GM21360 (cell line): ENCODE results near the gene SEMA4D.

Experiments
- ATAC-seq: cut with Tn5 transposase; IDR thresholded peaks from one replicate; pipeline ENCODE4 v1.9.1; 2021; ENCODE audit warnings: mild to moderate bottlenecking, moderate library complexity; ENCODE audit not compliant: unreplicated experiment

The SEMA4D gene

GRCh38 chr9:89446961-89447310 lies 51.0 kb downstream of the SEMA4D start:
- ATAC-seq = no peak

GRCh38 chr9:89446261-89446960 lies 51.5 kb downstream of the SEMA4D start:
- ATAC-seq = no peak

GRCh38 chr9:89445801-89446251 lies 52.1 kb downstream of the SEMA4D start:
- no peak for ATAC-seq

GRCh38 chr9:89444925-89445765 lies 52.8 kb downstream of the SEMA4D start:
- no peak for ATAC-seq

- ATAC-seq = no peak
Measured at GRCh38 chr9:89444274-89444673, 53.6 kb downstream of the SEMA4D start.

GRCh38 chr9:89442981-89443814 lies 54.7 kb downstream of the SEMA4D start:
- peak; percentile 46 for ATAC-seq

GRCh38 chr9:89442501-89442978 lies 55.4 kb downstream of the SEMA4D start:
- ATAC-seq = peak; percentile 38

GRCh38 chr9:89441986-89442385 lies 55.9 kb downstream of the SEMA4D start:
- ATAC-seq = no peak

GRCh38 chr9:89441655-89441970 lies 56.3 kb downstream of the SEMA4D start:
- ATAC-seq = no peak

GRCh38 chr9:89440951-89441654 lies 56.8 kb downstream of the SEMA4D start:
- ATAC-seq = no peak

- ATAC-seq = no peak
Measured at GRCh38 chr9:89440548-89440947, 57.4 kb downstream of the SEMA4D start.

- ATAC-seq = no peak
Measured at GRCh38 chr9:89440046-89440445, 57.9 kb downstream of the SEMA4D start.

- ATAC-seq = no peak
Measured at GRCh38 chr9:89439571-89439970, 58.3 kb downstream of the SEMA4D start.

- no peak for ATAC-seq
Measured at GRCh38 chr9:89438194-89438593, 59.7 kb downstream of the SEMA4D start.

GRCh38 chr9:89437772-89438171 lies 60.1 kb downstream of the SEMA4D start:
- ATAC-seq = no peak

GRCh38 chr9:89436963-89437625 lies 60.8 kb downstream of the SEMA4D start:
- no peak for ATAC-seq

GRCh38 chr9:89436326-89436725 lies 61.6 kb downstream of the SEMA4D start:
- ATAC-seq = no peak

- no peak for ATAC-seq
Measured at GRCh38 chr9:89435071-89435823, 62.7 kb downstream of the SEMA4D start.

GRCh38 chr9:89434636-89435035 lies 63.3 kb downstream of the SEMA4D start:
- no peak for ATAC-seq

GRCh38 chr9:89433826-89434225 lies 64.1 kb downstream of the SEMA4D start:
- no peak for ATAC-seq
